AG04449 (cell line): ENCODE measurements around the gene ATP9B.

Source experiments
- CTCF ChIA-PET: fragments of 350-600 bp; formaldehyde crosslinking; extraction: SDS; loops from one replicate; lab custom pipeline; 2021; ENCODE audit warnings: antibody characterized with exemption; lab: Yijun Ruan, JAX
- POLR2A ChIA-PET: fragments of 400-600, 350-600 bp; formaldehyde crosslinking; extraction: SDS; loops from one replicate; lab custom pipeline; 2020; ENCODE audit warnings: antibody characterized with exemption, inconsistent platforms; lab: Yijun Ruan, JAX
- DNase-seq: peaks from one replicate; pipeline ENCODE4 v3.0.0-alpha.2; 2010; ENCODE audit warnings: low read depth, low spot score
- H3K4me3 ChIP-seq: 2 replicates; pipeline ENCODE4 v1.5.1; 2011; ENCODE audit warnings: low read depth, mild to moderate bottlenecking, control low read depth, low read length
- TF ChIP-seq, protein P1 (sequence below): IDR thresholded peaks from one replicate; pipeline ENCODE4 v1.5.1; 2011; ENCODE audit warnings: mild to moderate bottlenecking, moderate library complexity, low read length, control low read depth, inconsistent platforms; ENCODE audit not compliant: insufficient read depth; ENCODE audit errors: missing control alignments

Gene ATP9B

DNA sequence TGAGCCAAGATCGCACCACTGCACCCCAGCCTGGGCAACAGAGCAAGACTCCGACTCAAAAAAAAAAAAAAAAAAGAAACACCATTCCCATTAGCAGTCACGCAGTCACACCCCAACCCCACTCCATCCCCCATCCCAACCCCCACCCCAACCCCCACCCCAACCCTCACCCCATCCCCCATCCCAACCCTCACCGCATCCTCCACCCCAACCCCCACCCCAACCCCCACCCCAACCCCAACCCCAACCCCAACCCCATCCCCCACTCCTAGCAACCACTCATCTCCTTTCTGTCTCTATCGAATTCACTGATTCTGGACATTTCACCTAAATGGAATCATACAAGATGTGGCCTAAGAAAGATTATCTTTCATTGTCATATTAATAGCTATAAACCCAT is 25.9 kb upstream of the ATP9B start:
- DNase-seq, result no peak
- H3K4me3 ChIP-seq, result no peak overlapping the region
- CTCF ChIA-PET, result no interaction called here
- POLR2A ChIA-PET, result no interaction called here
- TF ChIP-seq, protein P1, sequence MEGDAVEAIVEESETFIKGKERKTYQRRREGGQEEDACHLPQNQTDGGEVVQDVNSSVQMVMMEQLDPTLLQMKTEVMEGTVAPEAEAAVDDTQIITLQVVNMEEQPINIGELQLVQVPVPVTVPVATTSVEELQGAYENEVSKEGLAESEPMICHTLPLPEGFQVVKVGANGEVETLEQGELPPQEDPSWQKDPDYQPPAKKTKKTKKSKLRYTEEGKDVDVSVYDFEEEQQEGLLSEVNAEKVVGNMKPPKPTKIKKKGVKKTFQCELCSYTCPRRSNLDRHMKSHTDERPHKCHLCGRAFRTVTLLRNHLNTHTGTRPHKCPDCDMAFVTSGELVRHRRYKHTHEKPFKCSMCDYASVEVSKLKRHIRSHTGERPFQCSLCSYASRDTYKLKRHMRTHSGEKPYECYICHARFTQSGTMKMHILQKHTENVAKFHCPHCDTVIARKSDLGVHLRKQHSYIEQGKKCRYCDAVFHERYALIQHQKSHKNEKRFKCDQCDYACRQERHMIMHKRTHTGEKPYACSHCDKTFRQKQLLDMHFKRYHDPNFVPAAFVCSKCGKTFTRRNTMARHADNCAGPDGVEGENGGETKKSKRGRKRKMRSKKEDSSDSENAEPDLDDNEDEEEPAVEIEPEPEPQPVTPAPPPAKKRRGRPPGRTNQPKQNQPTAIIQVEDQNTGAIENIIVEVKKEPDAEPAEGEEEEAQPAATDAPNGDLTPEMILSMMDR, result no peak

- no peak overlapping the region for H3K4me3 ChIP-seq
- ChIA-PET POLR2A (no interaction called here), CTCF (no interaction called here)
- TF ChIP-seq, protein P1, result no peak
- no peak for DNase-seq
Observed at GRCh38 chr18:79046522-79046921, 22.7 kb upstream of the ATP9B start.

GRCh38 chr18:79047556-79048244 is 21.5 kb upstream of the ATP9B start:
- DNase-seq, result no peak
- H3K4me3 ChIP-seq, result no peak overlapping the region
- ChIA-PET CTCF (no interaction called here), POLR2A (no interaction called here)
- TF ChIP-seq, protein P1, result no peak

- no peak overlapping the region for H3K4me3 ChIP-seq
- CTCF ChIA-PET, result no interaction called here
- no peak for DNase-seq
- TF ChIP-seq, protein P1, result no peak
- POLR2A ChIA-PET, result no interaction called here
Observed at GRCh38 chr18:79048245-79048632, 21.0 kb upstream of the ATP9B start.

- ChIA-PET POLR2A (no interaction called here), CTCF (no interaction called here)
- H3K4me3 ChIP-seq, result no peak overlapping the region
- TF ChIP-seq, protein P1, result no peak
- DNase-seq, result no peak
Observed at GRCh38 chr18:79049506-79049905, 19.7 kb upstream of the ATP9B start.

DNA sequence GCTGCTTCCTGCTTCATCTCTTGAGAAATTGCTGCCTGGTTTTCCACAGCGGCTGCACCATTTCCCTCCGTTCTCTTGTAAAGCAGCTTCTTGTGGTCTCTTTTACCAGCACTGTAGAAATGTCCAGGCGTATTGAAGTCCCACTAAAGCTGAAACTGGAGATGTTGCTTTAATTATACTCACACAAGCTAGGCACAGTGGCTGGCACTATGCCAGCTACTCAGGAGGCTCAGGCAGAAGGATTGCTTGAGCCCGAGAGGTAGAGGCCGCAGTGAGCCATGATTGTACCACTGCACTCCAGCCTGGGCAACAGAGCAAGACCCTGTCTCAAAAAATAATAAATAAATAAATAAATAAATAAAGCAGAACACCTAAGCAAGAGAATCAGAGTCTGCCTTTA is 19.2 kb upstream of the ATP9B start:
- POLR2A ChIA-PET, result no interaction called here
- H3K4me3 ChIP-seq, result no peak overlapping the region
- TF ChIP-seq, protein P1, result no peak
- DNase-seq, result no peak
- CTCF ChIA-PET, result no interaction called here
